A673 (cell line): ENCODE data around the gene C20orf202. TPM values are rescaled to one million over a fixed set of nuclear protein-coding genes. Genes with fewer than 3 reads are reported as not detected.

ENCODE experiments used
- BruUV-seq: library from RNA; stranded (reverse); fragments of 400-500 nt; replicated peaks from 2 replicates; lab custom pipeline; 2021; lab: Mats Ljungman, UMichigan
- CTCF ChIA-PET: fragments of 300-600 bp; sonication (Branson Sonifier 250); formaldehyde crosslinking; loops from one replicate; lab custom pipeline; 2022; ENCODE audit warnings: antibody characterized with exemption; lab: Charles Lee
- POLR2A ChIA-PET: fragments of 300-600 bp; sonication (Branson Sonifier 250); formaldehyde crosslinking; loops from one replicate; lab custom pipeline; 2022; ENCODE audit warnings: antibody characterized with exemption; ENCODE audit not compliant: low non-redundant PET; lab: Charles Lee
- DNase-seq: peaks from one replicate; pipeline ENCODE4 v3.0.0-alpha.2; 2015; ENCODE audit warnings: low spot score
- H3K27ac ChIP-seq: fragments of 200-600 bp; sonication (generic); 2 replicates; pipeline ENCODE4 v1.5.1; 2016; ENCODE audit warnings: mixed run types, low read depth, mild to moderate bottlenecking, mixed read lengths, antibody characterized with exemption, low read length; ENCODE audit not compliant: poor library complexity, severe bottlenecking
- H3K27me3 ChIP-seq: fragments of 200-600 bp; sonication (generic); replicated peaks from 2 replicates; pipeline ENCODE4 v1.6.1; 2017; ENCODE audit warnings: mixed run types, low read depth, mild to moderate bottlenecking, mixed read lengths, antibody characterized with exemption, low read length; ENCODE audit not compliant: insufficient read depth, poor library complexity
- H3K36me3 ChIP-seq: fragments of 200-600 bp; sonication (generic); 2 replicates; pipeline ENCODE4 v1.6.1; 2016; ENCODE audit warnings: mixed run types, mild to moderate bottlenecking, mixed read lengths, antibody characterized with exemption, low read length; ENCODE audit not compliant: insufficient read depth, poor library complexity, severe bottlenecking
- H3K4me1 ChIP-seq: fragments of 200-600 bp; sonication (generic); 2 replicates; pipeline ENCODE4 v1.6.1; 2017; ENCODE audit warnings: mixed run types, mild to moderate bottlenecking, mixed read lengths, antibody characterized with exemption, low read length; ENCODE audit not compliant: insufficient read depth, poor library complexity, severe bottlenecking
- H3K4me3 ChIP-seq: fragments of 200-600 bp; sonication (generic); 2 replicates; pipeline ENCODE4 v1.5.1; 2016; ENCODE audit warnings: low read depth, mixed run types, mild to moderate bottlenecking, mixed read lengths, low read length; ENCODE audit not compliant: poor library complexity, severe bottlenecking
- H3K9me3 ChIP-seq: fragments of 200-600 bp; sonication (generic); 2 replicates; pipeline ENCODE4 v1.6.1; 2016; ENCODE audit warnings: mixed run types, low read depth, mild to moderate bottlenecking, mixed read lengths, antibody characterized with exemption, low read length; ENCODE audit not compliant: poor library complexity, severe bottlenecking
- EZH2 ChIP-seq: fragments of 200-600 bp; sonication (generic); IDR thresholded peaks from 2 replicates; pipeline ENCODE4 v1.6.1; 2017; ENCODE audit warnings: borderline replicate concordance, low read depth, mild to moderate bottlenecking, mixed read lengths, antibody characterized with exemption, low read length; ENCODE audit not compliant: poor library complexity, severe bottlenecking
- intact Hi-C: fragments of 100-400 bp; cut with micrococcal nuclease; formaldehyde crosslinking; loops from one replicate; pipeline ENCODE4 v1.10.0; 2022; ENCODE audit not compliant: unreplicated experiment
- total RNA-seq: library from RNA; stranded (reverse); gene quantifications from 2 replicates; pipeline ENCODE4 v1.2.3, GENCODE V29; 2021
- TF ChIP-seq, protein P1 (sequence below): fragments of 300-800, 200-600 bp; sonication (generic); conservative IDR thresholded peaks from 2 replicates; pipeline ENCODE4 v1.5.1; 2017; ENCODE audit warnings: low read depth, mild to moderate bottlenecking, antibody characterized with exemption, low read length, moderate library complexity, mixed read lengths

Gene C20orf202
- total RNA-seq, 1 experiment from 2014 or later = not detected

DNA sequence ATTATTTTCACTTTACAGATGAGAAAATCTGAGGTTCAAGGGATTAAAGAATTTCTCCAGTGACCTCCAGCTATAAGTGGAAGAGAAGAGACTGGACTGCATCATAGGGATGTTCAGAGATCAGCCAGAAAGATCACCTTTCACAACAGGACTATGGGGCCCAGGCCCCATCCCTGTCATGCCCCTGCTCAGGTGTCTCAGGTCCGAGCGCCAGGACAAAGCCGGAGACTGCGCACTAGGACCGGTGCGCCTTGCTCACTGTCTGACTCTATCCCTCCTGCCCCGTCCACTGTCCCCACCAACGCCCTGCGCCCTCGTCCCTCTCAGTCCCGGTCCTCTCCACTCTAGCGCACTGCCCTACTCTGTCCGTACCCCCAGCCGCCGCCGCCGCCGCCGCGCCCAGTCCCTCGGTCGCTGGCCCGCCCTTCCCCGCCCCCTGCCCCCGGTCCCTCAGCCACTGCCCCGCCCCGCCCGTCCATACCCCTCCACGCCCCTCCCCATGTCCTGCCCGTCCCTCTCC is 22.1 kb downstream of the C20orf202 start:
- TF ChIP-seq, protein P1, sequence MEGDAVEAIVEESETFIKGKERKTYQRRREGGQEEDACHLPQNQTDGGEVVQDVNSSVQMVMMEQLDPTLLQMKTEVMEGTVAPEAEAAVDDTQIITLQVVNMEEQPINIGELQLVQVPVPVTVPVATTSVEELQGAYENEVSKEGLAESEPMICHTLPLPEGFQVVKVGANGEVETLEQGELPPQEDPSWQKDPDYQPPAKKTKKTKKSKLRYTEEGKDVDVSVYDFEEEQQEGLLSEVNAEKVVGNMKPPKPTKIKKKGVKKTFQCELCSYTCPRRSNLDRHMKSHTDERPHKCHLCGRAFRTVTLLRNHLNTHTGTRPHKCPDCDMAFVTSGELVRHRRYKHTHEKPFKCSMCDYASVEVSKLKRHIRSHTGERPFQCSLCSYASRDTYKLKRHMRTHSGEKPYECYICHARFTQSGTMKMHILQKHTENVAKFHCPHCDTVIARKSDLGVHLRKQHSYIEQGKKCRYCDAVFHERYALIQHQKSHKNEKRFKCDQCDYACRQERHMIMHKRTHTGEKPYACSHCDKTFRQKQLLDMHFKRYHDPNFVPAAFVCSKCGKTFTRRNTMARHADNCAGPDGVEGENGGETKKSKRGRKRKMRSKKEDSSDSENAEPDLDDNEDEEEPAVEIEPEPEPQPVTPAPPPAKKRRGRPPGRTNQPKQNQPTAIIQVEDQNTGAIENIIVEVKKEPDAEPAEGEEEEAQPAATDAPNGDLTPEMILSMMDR = no peak
- no peak for TF ChIP-seq EZH2
- Histone ChIP-seq H3K36me3 (no peaks in the 10 kb centered on the region), H3K4me3 (no peak overlapping the region), H3K9me3 (no peaks in the 10 kb centered on the region), H3K4me1 (peaks cover 5% of the 10 kb centered on the region), H3K27me3 (peaks cover 33% of the 10 kb centered on the region), H3K27ac (no peak overlapping the region)
- no TSS peak for BruUV-seq
- DNase-seq = no peak
- ChIA-PET POLR2A (no interaction called here), CTCF (no interaction called here)
- intact Hi-C loops = loop anchor here (10.0 kb wide), 1 partner anchor 169 kb away; the partner anchor contains the start of gene FKBP1A

DNA sequence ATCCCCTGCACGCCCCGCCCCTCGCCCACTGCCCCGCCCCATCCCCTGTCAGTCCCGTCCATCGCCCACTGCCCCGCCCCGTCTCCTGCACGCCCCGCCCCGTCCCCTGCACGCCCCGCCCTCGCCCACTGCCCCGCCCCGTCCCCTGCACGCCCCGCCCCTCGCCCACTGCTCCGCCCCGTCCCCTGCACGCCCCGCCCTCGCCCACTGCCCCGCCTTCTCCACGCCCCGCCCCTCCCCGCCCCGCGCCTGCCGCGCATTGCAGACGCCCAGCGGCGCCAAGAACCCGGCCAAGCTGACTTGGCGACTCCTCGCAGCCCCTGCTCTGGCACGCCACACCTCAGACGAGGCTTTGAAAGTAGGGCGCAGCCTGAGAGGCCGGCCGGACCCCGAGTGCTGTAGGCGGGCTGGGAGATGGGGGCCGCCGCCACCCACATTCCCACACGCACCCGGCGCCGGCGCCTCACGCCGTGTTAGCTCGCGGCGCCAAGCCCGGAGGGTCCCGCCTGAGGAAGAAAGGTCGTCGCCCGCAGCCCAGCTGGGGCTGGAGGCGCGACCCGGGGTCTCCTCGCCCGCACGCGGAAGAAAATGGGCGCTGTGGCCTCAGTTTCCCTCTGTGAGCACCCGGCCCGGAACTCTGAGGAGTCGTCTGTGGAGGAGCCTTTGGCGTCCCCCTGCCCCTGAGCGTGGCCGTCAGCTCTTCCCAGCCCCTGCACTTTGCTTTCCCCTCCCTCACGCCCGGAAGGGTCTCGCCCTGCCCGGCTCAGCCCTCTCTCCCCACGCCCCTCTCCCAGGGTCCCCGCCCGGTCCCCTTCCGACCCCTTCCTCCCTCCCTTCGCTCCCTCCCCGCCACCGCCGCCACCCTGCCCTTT is 22.8 kb downstream of the C20orf202 start, which contains the start of gene RAD21L1:
RAD21L1 (plus strand) TSS at position 262 of the 872 bp plus-strand sequence. CDS start 2,410 bp downstream, outside the sequence.
- H3K4me1 ChIP-seq = peaks cover 5% of the 10 kb centered on the region
- peak within 1 kb of the TSS; percentile 60 for H3K4me3 ChIP-seq
- CTCF ChIA-PET = interaction anchor here (0.6 kb wide), 1 partner anchor 1568 kb away, joined by 4 read pairs; no protein-coding TSS in a partner anchor
- peaks cover 40% of the 10 kb centered on the region for H3K27me3 ChIP-seq
- DNase-seq = peak; percentile 74
- intact Hi-C loops = loop anchor here (10.0 kb wide), 1 partner anchor 169 kb away; the partner anchor contains the start of gene FKBP1A
- POLR2A ChIA-PET = no interaction called here
- no TSS peak for BruUV-seq
- TF ChIP-seq, protein P1 = no peak
- no peaks in the 10 kb centered on the region for H3K36me3 ChIP-seq
- H3K9me3 ChIP-seq = no peaks in the 10 kb centered on the region
- H3K27ac ChIP-seq = peak within 1 kb of the TSS; percentile 37

- Histone ChIP-seq H3K27ac (no peak overlapping the region), H3K27me3 (peaks cover 50% of the 10 kb centered on the region), H3K4me3 (no peak overlapping the region), H3K36me3 (no peaks in the 10 kb centered on the region), H3K4me1 (peaks cover 5% of the 10 kb centered on the region), H3K9me3 (no peaks in the 10 kb centered on the region)
- TF ChIP-seq, protein P1 = no peak
- TF ChIP-seq EZH2 = no peak
- DNase-seq = no peak
- ChIA-PET CTCF (interaction anchor here (0.6 kb wide), 1 partner anchor 44 kb away, joined by 3 read pairs; no protein-coding TSS in a partner anchor), POLR2A (no interaction called here)
- intact Hi-C loops = loop anchor here (10.0 kb wide), 1 partner anchor 165 kb away; the partner anchor contains the start of gene FKBP1A
- no TSS peak for BruUV-seq
Observed at GRCh38 chr20:1229541-1229940, 26.3 kb downstream of the C20orf202 start.
